Measurements from ENCODE around the gene SPN.
"Not testable (repeated sequence)": the region's sequence is repeated elsewhere in the genome, so short reads cannot be mapped to it uniquely, and the experiment has no call there.

SPN gene

DNA sequence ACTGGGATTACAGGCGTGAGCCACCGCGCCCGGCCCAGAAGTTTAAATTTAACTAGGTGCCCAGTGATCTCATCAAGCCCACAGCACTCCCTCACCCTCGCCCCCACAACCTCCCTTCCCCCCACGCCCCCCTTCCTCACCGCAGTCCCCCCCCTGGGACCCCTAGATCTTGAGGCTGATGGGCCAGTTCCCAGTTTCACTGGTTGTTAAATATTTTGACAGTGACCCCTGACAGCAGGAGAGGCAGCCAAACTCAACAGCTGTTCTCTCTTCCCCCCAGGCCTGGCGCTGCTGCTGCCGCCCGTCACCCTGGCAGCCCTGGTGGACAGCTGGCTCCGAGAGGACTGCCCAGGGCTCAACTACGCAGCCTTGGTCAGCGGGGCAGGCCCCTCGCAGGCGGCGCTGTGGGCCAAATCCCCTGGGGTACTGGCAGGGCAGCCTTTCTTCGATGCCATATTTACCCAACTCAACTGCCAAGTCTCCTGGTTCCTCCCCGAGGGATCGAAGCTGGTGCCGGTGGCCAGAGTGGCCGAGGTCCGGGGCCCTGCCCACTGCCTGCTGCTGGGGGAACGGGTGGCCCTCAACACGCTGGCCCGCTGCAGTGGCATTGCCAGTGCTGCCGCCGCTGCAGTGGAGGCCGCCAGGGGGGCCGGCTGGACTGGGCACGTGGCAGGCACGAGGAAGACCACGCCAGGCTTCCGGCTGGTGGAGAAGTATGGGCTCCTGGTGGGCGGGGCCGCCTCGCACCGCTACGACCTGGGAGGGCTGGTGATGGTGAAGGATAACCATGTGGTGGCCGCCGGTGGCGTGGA lies 31.5 kb downstream of the SPN start:
- no peak overlapping the region for H3K4me3 ChIP-seq (ENCODE audit: low read length)
- TF ChIP-seq, protein P1, sequence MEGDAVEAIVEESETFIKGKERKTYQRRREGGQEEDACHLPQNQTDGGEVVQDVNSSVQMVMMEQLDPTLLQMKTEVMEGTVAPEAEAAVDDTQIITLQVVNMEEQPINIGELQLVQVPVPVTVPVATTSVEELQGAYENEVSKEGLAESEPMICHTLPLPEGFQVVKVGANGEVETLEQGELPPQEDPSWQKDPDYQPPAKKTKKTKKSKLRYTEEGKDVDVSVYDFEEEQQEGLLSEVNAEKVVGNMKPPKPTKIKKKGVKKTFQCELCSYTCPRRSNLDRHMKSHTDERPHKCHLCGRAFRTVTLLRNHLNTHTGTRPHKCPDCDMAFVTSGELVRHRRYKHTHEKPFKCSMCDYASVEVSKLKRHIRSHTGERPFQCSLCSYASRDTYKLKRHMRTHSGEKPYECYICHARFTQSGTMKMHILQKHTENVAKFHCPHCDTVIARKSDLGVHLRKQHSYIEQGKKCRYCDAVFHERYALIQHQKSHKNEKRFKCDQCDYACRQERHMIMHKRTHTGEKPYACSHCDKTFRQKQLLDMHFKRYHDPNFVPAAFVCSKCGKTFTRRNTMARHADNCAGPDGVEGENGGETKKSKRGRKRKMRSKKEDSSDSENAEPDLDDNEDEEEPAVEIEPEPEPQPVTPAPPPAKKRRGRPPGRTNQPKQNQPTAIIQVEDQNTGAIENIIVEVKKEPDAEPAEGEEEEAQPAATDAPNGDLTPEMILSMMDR (conservative IDR thresholded peaks at IDR 0.05; ENCODE audit: low read depth, low read length), result no peak
- DNase-seq (ENCODE audit: low read depth), result no peak

DNA sequence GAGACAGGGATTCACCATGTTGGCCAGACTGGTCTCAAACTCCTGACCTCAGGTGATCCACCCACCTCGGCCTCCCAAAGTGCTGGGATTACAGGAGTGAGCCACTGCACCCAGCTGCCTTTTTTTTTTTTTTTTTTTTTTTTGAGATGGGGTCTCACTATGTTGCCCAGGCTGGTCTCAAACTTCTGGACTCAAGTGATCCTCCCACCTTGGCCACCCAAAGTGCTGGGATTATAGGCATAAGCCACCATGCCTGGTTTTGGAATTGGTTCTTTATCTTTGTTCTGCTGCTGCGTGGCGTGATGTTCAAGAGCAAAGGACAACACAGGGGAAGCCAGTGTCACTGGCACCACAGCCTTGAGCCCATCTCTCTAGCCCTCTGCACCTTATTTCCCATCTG lies 32.6 kb downstream of the SPN start:
- not testable (repeated sequence) for DNase-seq (ENCODE audit: low read depth); H3K4me3 ChIP-seq (ENCODE audit: low read length)

- TF ChIP-seq, protein P1 (conservative IDR thresholded peaks at IDR 0.05; ENCODE audit: low read depth, low read length), result no peak
- no peak overlapping the region for H3K4me3 ChIP-seq (ENCODE audit: low read length)
- DNase-seq (ENCODE audit: low read depth), result no peak
These were observed 33.9 kb downstream of the SPN start for GRCh38 chr16:29696881-29697331.

- DNase-seq (ENCODE audit: low read depth), result no peak
- TF ChIP-seq, protein P1 (conservative IDR thresholded peaks at IDR 0.05; ENCODE audit: low read depth, low read length), result no peak
- H3K4me3 ChIP-seq (ENCODE audit: low read length), result no peak overlapping the region
These were observed 34.3 kb downstream of the SPN start for GRCh38 chr16:29697391-29697790.

GRCh38 chr16:29698042-29698441 lies 35.0 kb downstream of the SPN start:
- TF ChIP-seq, protein P1 (conservative IDR thresholded peaks at IDR 0.05; ENCODE audit: low read depth, low read length), result no peak
- no peak overlapping the region for H3K4me3 ChIP-seq (ENCODE audit: low read length)
- no peak for DNase-seq (ENCODE audit: low read depth)

DNA sequence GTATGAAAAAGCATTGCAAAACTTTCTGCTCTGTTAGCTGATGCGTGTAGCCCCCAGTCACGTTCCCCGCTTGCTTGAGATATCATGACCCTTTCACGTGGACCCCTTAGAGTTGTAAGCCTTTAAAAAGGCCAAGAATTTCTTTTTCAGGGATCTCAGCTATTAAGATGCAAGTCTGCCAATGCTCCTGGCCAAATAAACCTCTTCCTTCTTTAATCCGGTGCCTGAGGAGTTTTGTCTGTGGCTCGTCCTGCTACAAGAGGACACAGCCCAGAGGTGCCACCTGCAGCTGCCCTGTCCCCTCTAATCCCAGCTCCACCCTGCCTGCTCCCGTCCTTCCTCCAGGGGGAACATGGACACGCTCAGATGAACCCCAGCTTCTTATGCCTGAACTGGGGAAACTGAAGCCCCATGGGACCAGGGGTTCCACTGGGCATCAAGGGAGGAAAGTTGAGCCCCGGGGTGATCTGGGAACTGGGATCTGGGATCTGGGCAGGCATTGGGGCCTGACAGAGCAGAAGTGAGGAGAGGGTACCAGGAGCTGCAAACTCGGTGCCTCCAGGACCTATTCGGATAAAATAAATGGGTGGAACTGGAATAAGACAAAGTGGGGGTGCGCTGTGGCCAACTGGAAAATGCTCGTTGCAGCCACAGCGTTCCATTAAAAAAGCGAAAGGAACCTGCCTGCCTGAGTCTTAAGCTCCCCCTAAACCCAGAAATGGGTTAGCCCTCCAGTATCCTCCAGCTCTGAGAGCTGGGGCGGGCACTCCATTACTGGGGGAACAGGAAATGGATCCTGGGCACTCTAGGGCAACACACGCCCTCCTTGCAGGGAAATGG lies 35.7 kb downstream of the SPN start:
- no peak overlapping the region for H3K4me3 ChIP-seq (ENCODE audit: low read length)
- TF ChIP-seq, protein P1 (conservative IDR thresholded peaks at IDR 0.05; ENCODE audit: low read depth, low read length), result no peak
- no peak for DNase-seq (ENCODE audit: low read depth)

DNA sequence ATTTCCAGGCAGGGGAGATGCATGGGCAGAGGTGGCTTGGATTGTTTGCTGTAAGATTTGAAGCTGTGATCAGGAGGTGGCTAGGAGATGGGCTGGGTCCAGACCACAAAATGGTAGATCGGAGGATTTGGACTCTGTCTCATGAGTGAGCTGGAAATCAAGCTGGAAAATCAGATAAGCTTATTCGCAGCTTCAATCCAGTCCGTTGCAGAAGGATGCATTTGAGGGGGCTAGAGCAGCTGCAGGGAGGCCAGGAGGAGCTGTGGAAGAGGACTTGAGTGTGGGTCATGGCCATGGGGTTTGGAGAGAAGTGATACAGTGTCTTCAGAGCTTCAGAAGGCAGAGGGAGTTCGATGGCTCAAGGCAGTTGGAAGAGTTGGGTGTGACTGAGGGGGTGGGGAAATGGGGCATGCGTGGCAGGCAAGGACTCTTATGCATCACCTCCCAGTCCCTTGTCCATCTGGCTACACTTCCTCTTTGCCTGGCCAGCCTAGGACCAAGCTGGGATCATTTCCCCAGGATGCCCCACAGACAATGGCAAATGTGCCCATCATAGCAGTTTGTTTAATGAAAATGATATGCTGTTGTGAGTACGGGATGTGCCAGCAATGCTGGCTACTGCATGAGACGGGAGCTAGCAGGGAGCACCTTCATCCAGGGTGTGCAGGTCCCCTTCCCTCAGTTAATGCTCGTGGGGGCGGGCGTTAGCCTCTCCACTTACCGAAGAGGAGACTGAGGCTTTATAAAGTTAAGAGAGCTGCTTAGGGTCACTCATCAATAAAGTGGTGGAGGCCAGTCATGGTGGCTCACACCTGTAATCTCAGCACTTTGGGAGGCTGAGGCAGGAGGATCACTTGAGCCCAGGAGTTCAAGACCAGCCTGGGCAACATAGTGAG lies 36.5 kb downstream of the SPN start:
- no peak overlapping the region for H3K4me3 ChIP-seq (ENCODE audit: low read length)
- no peak for DNase-seq (ENCODE audit: low read depth)
- TF ChIP-seq, protein P1 (conservative IDR thresholded peaks at IDR 0.05; ENCODE audit: low read depth, low read length), result no peak

Data from retinal pigment epithelial cell (primary cell).